ENCODE results near the gene SCN1A. TPM values are rescaled to one million over a fixed set of nuclear protein-coding genes. Genes with fewer than 3 reads are reported as not detected.
A peak's percentile ranks its signal among the peaks of the same experiment; 100 is the strongest.

Gene SCN1A
- total and polyA plus RNA-seq, 10 of the 15 experiments (the other 5 are each of a cell fraction or from before 2014, with no cell fraction given) = not detected

DNA sequence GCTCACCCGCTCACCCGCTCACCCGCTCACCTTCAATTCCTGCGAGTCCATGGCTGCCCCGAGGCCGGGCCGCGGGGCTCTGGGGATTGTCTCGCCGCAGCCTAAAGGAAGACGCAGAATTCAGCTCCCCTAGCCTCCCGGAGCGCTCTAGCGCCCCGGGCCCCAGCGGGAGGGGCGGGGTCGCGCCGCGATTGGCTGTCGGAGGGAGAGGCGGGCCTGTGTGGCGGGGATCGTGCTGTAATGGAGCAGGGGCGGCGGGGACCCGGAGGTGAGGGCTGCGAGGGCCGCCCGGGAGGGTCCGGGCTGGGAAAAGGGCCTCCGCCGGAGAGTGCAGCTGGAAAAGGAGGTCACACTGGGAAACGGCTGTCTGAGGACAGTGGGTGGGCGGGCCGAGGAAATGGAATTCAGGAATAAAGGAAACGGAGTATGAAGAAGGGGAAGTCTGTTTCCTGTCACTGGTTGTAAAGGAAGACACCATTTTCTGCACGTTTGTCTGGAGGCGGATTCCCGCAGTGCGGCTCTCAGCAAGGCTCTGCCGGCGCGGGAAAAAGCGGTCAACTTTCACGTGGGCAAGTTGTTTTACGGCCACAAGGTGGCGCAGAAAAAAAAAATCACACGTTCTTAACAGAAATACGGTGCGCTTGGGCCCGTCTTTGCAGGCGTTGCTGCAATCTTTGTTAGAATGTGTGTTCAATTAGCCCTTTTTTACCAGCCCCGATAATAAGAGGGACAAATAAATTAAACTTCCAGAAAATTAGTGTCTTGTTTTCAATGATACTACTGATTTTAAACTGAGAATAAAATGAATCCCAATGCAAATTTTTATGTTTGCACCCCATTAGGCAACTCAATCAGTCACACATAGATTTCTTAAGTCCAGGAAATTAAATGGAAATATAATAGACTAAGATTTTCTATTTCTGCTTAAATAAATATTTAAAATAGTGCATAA lies 173.9 kb downstream of the SCN1A start, which contains the start of gene TTC21B (continued):
- TF ChIP-seq, protein P1, sequence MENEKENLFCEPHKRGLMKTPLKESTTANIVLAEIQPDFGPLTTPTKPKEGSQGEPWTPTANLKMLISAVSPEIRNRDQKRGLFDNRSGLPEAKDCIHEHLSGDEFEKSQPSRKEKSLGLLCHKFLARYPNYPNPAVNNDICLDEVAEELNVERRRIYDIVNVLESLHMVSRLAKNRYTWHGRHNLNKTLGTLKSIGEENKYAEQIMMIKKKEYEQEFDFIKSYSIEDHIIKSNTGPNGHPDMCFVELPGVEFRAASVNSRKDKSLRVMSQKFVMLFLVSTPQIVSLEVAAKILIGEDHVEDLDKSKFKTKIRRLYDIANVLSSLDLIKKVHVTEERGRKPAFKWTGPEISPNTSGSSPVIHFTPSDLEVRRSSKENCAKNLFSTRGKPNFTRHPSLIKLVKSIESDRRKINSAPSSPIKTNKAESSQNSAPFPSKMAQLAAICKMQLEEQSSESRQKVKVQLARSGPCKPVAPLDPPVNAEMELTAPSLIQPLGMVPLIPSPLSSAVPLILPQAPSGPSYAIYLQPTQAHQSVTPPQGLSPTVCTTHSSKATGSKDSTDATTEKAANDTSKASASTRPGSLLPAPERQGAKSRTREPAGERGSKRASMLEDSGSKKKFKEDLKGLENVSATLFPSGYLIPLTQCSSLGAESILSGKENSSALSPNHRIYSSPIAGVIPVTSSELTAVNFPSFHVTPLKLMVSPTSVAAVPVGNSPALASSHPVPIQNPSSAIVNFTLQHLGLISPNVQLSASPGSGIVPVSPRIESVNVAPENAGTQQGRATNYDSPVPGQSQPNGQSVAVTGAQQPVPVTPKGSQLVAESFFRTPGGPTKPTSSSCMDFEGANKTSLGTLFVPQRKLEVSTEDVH (IDR thresholded peaks at IDR 0.05; ENCODE audit: low read depth, partially characterized antibody) = peak; percentile 99
- TF ChIP-seq, protein P2, sequence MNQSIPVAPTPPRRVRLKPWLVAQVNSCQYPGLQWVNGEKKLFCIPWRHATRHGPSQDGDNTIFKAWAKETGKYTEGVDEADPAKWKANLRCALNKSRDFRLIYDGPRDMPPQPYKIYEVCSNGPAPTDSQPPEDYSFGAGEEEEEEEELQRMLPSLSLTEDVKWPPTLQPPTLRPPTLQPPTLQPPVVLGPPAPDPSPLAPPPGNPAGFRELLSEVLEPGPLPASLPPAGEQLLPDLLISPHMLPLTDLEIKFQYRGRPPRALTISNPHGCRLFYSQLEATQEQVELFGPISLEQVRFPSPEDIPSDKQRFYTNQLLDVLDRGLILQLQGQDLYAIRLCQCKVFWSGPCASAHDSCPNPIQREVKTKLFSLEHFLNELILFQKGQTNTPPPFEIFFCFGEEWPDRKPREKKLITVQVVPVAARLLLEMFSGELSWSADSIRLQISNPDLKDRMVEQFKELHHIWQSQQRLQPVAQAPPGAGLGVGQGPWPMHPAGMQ (IDR thresholded peaks at IDR 0.05; ENCODE audit: borderline replicate concordance) = peak; percentile 42; the same call in 1 of the 2 replicates
- TF ChIP-seq EGR1 (IDR thresholded peaks at IDR 0.05; ENCODE audit: borderline replicate concordance in 1 of 2, low read depth in 2 of 2, low read length in 2 of 2) = peak in 1 of 2 experiments; percentile 35; a peak in 2 of 3 replicates
- TF ChIP-seq TCF7 (IDR thresholded peaks at IDR 0.05; ENCODE audit: borderline replicate concordance) = 0 out of 2 replicates have a peak, but pooled peaks have one; percentile 17
- TF ChIP-seq HDGF (IDR thresholded peaks at IDR 0.05) = 0 out of 2 replicates have a peak, but pooled peaks have one; percentile 68
- no peak for TF ChIP-seq PAX8 (IDR thresholded peaks at IDR 0.05)
- peak; percentile 76 for TF ChIP-seq CBFB (IDR thresholded peaks at IDR 0.05; ENCODE audit: low read depth)
- TF ChIP-seq GABPA (IDR thresholded peaks at IDR 0.05; ENCODE audit: low read depth) = no peak
- peak; percentile 99 to 100 for TF ChIP-seq IKZF2 (IDR thresholded peaks at IDR 0.05)
- TF ChIP-seq ZNF274 (IDR thresholded peaks at IDR 0.05; ENCODE audit: insufficient read depth, insufficient read length) = no peak
- TF ChIP-seq, protein P3, sequence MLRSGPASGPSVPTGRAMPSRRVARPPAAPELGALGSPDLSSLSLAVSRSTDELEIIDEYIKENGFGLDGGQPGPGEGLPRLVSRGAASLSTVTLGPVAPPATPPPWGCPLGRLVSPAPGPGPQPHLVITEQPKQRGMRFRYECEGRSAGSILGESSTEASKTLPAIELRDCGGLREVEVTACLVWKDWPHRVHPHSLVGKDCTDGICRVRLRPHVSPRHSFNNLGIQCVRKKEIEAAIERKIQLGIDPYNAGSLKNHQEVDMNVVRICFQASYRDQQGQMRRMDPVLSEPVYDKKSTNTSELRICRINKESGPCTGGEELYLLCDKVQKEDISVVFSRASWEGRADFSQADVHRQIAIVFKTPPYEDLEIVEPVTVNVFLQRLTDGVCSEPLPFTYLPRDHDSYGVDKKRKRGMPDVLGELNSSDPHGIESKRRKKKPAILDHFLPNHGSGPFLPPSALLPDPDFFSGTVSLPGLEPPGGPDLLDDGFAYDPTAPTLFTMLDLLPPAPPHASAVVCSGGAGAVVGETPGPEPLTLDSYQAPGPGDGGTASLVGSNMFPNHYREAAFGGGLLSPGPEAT (IDR thresholded peaks at IDR 0.05; ENCODE audit: low read depth) = peak; percentile 98
- TF ChIP-seq, protein P4, sequence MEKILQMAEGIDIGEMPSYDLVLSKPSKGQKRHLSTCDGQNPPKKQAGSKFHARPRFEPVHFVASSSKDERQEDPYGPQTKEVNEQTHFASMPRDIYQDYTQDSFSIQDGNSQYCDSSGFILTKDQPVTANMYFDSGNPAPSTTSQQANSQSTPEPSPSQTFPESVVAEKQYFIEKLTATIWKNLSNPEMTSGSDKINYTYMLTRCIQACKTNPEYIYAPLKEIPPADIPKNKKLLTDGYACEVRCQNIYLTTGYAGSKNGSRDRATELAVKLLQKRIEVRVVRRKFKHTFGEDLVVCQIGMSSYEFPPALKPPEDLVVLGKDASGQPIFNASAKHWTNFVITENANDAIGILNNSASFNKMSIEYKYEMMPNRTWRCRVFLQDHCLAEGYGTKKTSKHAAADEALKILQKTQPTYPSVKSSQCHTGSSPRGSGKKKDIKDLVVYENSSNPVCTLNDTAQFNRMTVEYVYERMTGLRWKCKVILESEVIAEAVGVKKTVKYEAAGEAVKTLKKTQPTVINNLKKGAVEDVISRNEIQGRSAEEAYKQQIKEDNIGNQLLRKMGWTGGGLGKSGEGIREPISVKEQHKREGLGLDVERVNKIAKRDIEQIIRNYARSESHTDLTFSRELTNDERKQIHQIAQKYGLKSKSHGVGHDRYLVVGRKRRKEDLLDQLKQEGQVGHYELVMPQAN (conservative IDR thresholded peaks at IDR 0.05) = peak; percentile 60
- peak; percentile 51; the same call in 1 of the 2 replicates for TF ChIP-seq RAD51 (IDR thresholded peaks at IDR 0.05)
- TF ChIP-seq MTA2 (IDR thresholded peaks at IDR 0.05; ENCODE audit: low read depth) = peak; percentile 78; the same call in 1 of the 2 replicates
- no peak for TF ChIP-seq ZBED1 (IDR thresholded peaks at IDR 0.05; ENCODE audit: borderline replicate concordance)
- TF ChIP-seq NR2C2 (IDR thresholded peaks at IDR 0.05; ENCODE audit: borderline replicate concordance, control insufficient read depth, insufficient read length, low read depth) = no peak
- TF ChIP-seq, protein P5, sequence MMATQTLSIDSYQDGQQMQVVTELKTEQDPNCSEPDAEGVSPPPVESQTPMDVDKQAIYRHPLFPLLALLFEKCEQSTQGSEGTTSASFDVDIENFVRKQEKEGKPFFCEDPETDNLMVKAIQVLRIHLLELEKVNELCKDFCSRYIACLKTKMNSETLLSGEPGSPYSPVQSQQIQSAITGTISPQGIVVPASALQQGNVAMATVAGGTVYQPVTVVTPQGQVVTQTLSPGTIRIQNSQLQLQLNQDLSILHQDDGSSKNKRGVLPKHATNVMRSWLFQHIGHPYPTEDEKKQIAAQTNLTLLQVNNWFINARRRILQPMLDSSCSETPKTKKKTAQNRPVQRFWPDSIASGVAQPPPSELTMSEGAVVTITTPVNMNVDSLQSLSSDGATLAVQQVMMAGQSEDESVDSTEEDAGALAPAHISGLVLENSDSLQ (IDR thresholded peaks at IDR 0.05) = no peak
- TF ChIP-seq DPF2 (IDR thresholded peaks at IDR 0.05) = peak; percentile 64
- TF ChIP-seq HCFC1 (IDR thresholded peaks at IDR 0.05; ENCODE audit: low read length) = no peak
- no peak for TF ChIP-seq STAT1 (conservative IDR thresholded peaks at IDR 0.05)
- TF ChIP-seq ASH2L (IDR thresholded peaks at IDR 0.05; ENCODE audit: borderline replicate concordance, low read depth) = 0 out of 2 replicates have a peak, but pooled peaks have one; percentile 3

Measured in GM12878 (cell line).